GM23248 (cell line): Measurements from ENCODE around the gene MAP3K1.

Source experiments
- EZH2 ChIP-seq: fragments of 200-600 bp; sonication (generic); IDR thresholded peaks from 2 replicates; pipeline ENCODE4 v1.6.1; 2018; ENCODE audit warnings: antibody characterized with exemption, mild to moderate bottlenecking; ENCODE audit not compliant: insufficient read depth, poor library complexity, severe bottlenecking
- EZH2phosphoT487 ChIP-seq: fragments of 200-600 bp; sonication (generic); IDR thresholded peaks from 2 replicates; pipeline ENCODE4 v1.6.1; 2018; ENCODE audit warnings: antibody characterized with exemption, moderate library complexity, mild to moderate bottlenecking, low read depth; ENCODE audit not compliant: insufficient read depth

DNA sequence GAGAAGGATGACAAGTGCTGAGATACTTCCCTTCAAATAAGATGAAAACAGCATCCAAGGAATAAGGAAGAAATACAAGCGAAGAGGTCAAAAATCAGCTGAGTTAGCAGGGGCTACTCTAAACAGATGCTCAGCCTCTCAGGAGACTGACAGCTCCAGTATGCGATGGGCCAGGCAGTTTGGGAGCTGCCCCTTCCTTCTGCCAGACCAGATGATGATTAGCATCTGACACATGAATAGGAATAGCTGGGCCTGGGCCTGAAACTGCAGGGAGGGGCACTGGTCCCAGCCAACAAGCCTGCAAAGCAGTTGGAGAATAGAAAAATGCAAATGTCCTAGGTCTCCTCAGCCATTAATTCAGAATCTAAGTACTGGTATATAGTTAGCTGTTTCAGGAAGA lies 13.1 kb upstream of the MAP3K1 start:
- TF ChIP-seq EZH2phosphoT487: no peak
- no peak for TF ChIP-seq EZH2
